Fibroblast of villous mesenchyme (primary cell): ENCODE results near the gene PLPP4. TPM values are rescaled to one million over a fixed set of nuclear protein-coding genes. Genes with fewer than 3 reads are reported as not detected.

Source experiments
- DNase-seq: peaks from one replicate; pipeline ENCODE4 v3.0.0-alpha.2; 2010; ENCODE audit warnings: low read depth
- H3K4me3 ChIP-seq: 2 replicates; pipeline ENCODE4 v1.5.1; 2011; ENCODE audit warnings: low read depth, mild to moderate bottlenecking, low read length
- CTCF ChIP-seq: IDR thresholded peaks from 2 replicates; pipeline ENCODE4 v1.5.1; 2012; ENCODE audit warnings: low read depth, mild to moderate bottlenecking, low read length; ENCODE audit not compliant: insufficient read depth
- total RNA-seq: library from RNA; depleted of rRNA; stranded (reverse); fragments of >200 nt; gene quantifications from 2 replicates; pipeline ENCODE4 v1.2.3, GENCODE V29; 2012

PLPP4 gene
- total RNA-seq, 1 donor: 0.86 TPM

GRCh38 chr10:120517881-120518484 lies 61.0 kb downstream of the PLPP4 start:
- no peak for TF ChIP-seq CTCF
- H3K4me3 ChIP-seq: no peak overlapping the region
- no peak for DNase-seq

GRCh38 chr10:120521880-120522279 lies 64.9 kb downstream of the PLPP4 start:
- DNase-seq: no peak
- no peak overlapping the region for H3K4me3 ChIP-seq
- no peak for TF ChIP-seq CTCF

- DNase-seq: no peak
- H3K4me3 ChIP-seq: no peak overlapping the region
- no peak for TF ChIP-seq CTCF
Measured at GRCh38 chr10:120527691-120528090, 70.7 kb downstream of the PLPP4 start.

- no peak overlapping the region for H3K4me3 ChIP-seq
- DNase-seq: no peak
- no peak for TF ChIP-seq CTCF
Measured at GRCh38 chr10:120530699-120531098, 73.7 kb downstream of the PLPP4 start.

GRCh38 chr10:120538091-120538490 lies 81.1 kb downstream of the PLPP4 start:
- no peak for DNase-seq
- no peak for TF ChIP-seq CTCF
- H3K4me3 ChIP-seq: no peak overlapping the region

GRCh38 chr10:120539076-120539475 lies 82.0 kb downstream of the PLPP4 start:
- no peak for DNase-seq
- TF ChIP-seq CTCF: no peak
- H3K4me3 ChIP-seq: no peak overlapping the region

GRCh38 chr10:120540486-120540885 lies 83.5 kb downstream of the PLPP4 start:
- TF ChIP-seq CTCF: no peak
- DNase-seq: no peak

More at GRCh38 chr10:120540486-120540885, 83.5 kb downstream of the PLPP4 start:
- H3K4me3 ChIP-seq: no peak overlapping the region
